Caco-2 (cell line): ENCODE measurements around the gene SCUBE1. TPM values are rescaled to one million over a fixed set of nuclear protein-coding genes. Genes with fewer than 3 reads are reported as not detected.

ENCODE experiments used
- Bru-seq: library from RNA; stranded (reverse); fragments of 400-500 nt; gene quantifications from one replicate; lab custom pipeline; 2021; lab: Mats Ljungman, UMichigan
- BruChase-seq, 2 experiments: library from RNA; stranded (reverse); fragments of 400-500 nt; gene quantifications; one replicate each; lab custom pipeline; 2021; lab: Mats Ljungman, UMichigan
- BruUV-seq: library from RNA; stranded (reverse); fragments of 400-500 nt; replicated peaks from 2 replicates; lab custom pipeline; 2021; lab: Mats Ljungman, UMichigan
- CTCF ChIA-PET: fragments of 300-600 bp; sonication (Branson Sonifier 250); formaldehyde crosslinking; loops from one replicate; lab custom pipeline; 2022; ENCODE audit warnings: antibody characterized with exemption; lab: Charles Lee
- POLR2A ChIA-PET: fragments of 300-600 bp; sonication (Branson Sonifier 250); formaldehyde crosslinking; loops from one replicate; lab custom pipeline; 2022; ENCODE audit warnings: antibody characterized with exemption; lab: Charles Lee
- DNase-seq, 2 experiments: peaks; one replicate each; pipeline versions ENCODE4 v3.0.0 to v3.0.0-alpha.2; 2020 to 2022
- H3K27me3 ChIP-seq: replicated peaks from 2 replicates; pipeline ENCODE4 v1.6.0; 2011; ENCODE audit warnings: low read length; ENCODE audit not compliant: control insufficient read depth, insufficient read depth
- H3K36me3 ChIP-seq: 2 replicates; pipeline ENCODE4 v1.5.1; 2011; ENCODE audit warnings: low read length; ENCODE audit not compliant: control insufficient read depth, insufficient read depth
- H3K4me1 ChIP-seq: fragments of 250-450 bp; sonication (Bioruptor Pico); 2 replicates; pipeline ENCODE4 v1.5.1; 2020; ENCODE audit warnings: mild to moderate bottlenecking
- H3K4me3 ChIP-seq: 2 replicates; pipeline ENCODE4 v1.5.1; 2011; ENCODE audit warnings: low read depth, mild to moderate bottlenecking, control low read depth, low read length
- H3K9me3 ChIP-seq: fragments of 250-450 bp; sonication (Bioruptor Pico); 2 replicates; pipeline ENCODE4 v1.5.1; 2020; ENCODE audit warnings: mild to moderate bottlenecking, moderate library complexity
- H3K27ac Mint-ChIP-seq: one replicate; pipeline ENCODE4 v1.8.0; 2022; ENCODE audit warnings: mixed read lengths; ENCODE audit not compliant: unreplicated experiment
- H3K27me3 Mint-ChIP-seq: one replicate; pipeline ENCODE4 v1.8.0; 2022; ENCODE audit warnings: mixed read lengths; ENCODE audit not compliant: insufficient read depth, unreplicated experiment
- H3K36me3 Mint-ChIP-seq: one replicate; pipeline ENCODE4 v1.8.0; 2022; ENCODE audit warnings: mild to moderate bottlenecking, mixed read lengths; ENCODE audit not compliant: insufficient read depth, unreplicated experiment
- H3K4me1 Mint-ChIP-seq: one replicate; pipeline ENCODE4 v1.8.0; 2022; ENCODE audit warnings: low read depth, mixed read lengths; ENCODE audit not compliant: unreplicated experiment
- H3K4me3 Mint-ChIP-seq: one replicate; pipeline ENCODE4 v1.8.0; 2022; ENCODE audit warnings: mild to moderate bottlenecking, moderate library complexity, mixed read lengths; ENCODE audit not compliant: unreplicated experiment
- H3K9me3 Mint-ChIP-seq: one replicate; pipeline ENCODE4 v1.8.0; 2022; ENCODE audit warnings: mixed read lengths; ENCODE audit not compliant: unreplicated experiment
- CTCF ChIP-seq, 2 experiments: fragments of 200-600 bp in 1 of 2; IDR thresholded peaks; 1 replicate in 1 of 2; 2 replicates in 1 of 2; pipeline versions ENCODE4 v1.5.1 to v1.8.0; 2011 to 2022; ENCODE audit warnings: antibody characterized with exemption in 1 of 2, control low read depth in 1 of 2, inconsistent platforms in 1 of 2, low read depth in 1 of 2, low read length in 1 of 2, mild to moderate bottlenecking in 1 of 2, moderate library complexity in 1 of 2; ENCODE audit not compliant: insufficient read depth in 1 of 2, severe bottlenecking in 1 of 2, unreplicated experiment in 1 of 2
- intact Hi-C: fragments of 100-400 bp; cut with micrococcal nuclease; formaldehyde crosslinking; loops from one replicate; pipeline ENCODE4 v1.10.0; 2022; ENCODE audit not compliant: unreplicated experiment
- long read RNA-seq: library from polyadenylated mRNA; stranded (forward); transcript quantifications from one replicate; pipeline ENCODE4 v2.0.0, GENCODE V29; 2022
- total RNA-seq: library from RNA; stranded (reverse); gene quantifications from 2 replicates; pipeline ENCODE4 v1.2.3, GENCODE V29; 2022

Gene SCUBE1
- not detected in 2 replicates for total RNA-seq
- percentile 3 among the genes with signal in this experiment for Bru-seq, nascent RNA
- percentile 0 among the genes with signal in this experiment for BruChase-seq, experiment 1, labeled RNA remaining after a 2-hour chase
- percentile 1 among the genes with signal in this experiment for BruChase-seq, experiment 2, labeled RNA remaining after a 6-hour chase
- long read RNA-seq = 0 reads

DNA sequence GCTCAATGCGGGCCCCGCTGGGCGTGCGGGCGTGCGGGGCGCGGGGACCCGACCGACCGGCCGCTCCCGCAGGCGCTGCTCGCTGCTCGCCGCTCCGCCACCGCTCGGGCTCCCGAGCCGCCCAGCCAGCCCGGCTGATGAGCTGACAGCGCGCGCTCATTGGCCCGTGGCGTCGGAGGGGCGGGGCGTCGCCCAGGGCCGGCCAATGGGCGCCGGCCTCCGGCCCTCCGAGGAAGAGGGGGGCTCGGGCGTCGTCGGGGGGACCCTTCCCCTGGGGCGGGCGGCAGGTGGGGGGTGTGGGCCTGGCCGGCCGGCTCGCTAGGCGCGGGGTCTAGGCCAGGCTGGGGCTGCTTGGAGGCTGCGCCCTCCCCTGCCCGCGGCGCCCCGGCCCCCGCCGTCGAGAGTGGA, at the start of gene SCUBE1:
Gene SCUBE1 (minus strand): TSS at position 111 of the 408 bp plus-strand sequence. CDS start 111 bp downstream, outside the sequence.
- TF ChIP-seq CTCF (IDR thresholded peaks at IDR 0.05; ENCODE audit: insufficient read depth in 1 of 2, low read depth in 1 of 2, low read length in 1 of 2, severe bottlenecking in 1 of 2, unreplicated experiment in 1 of 2) = no peak
- POLR2A ChIA-PET = no interaction called here

GRCh38 chr22:43392385-43392989, 49.3 kb upstream of the SCUBE1 start:
- Histone ChIP-seq H3K36me3 (no peaks in the 10 kb centered on the region), H3K4me1 (0 out of 2 replicates have a peak, but pooled peaks cover 4% of the 10 kb centered on the region), H3K4me3 (no peak overlapping the region), H3K9me3 (no peaks in the 10 kb centered on the region), H3K27me3 (no peaks in the 10 kb centered on the region)
- H3K36me3 Mint-ChIP-seq = no peaks in the 10 kb centered on the region
- H3K27me3 Mint-ChIP-seq = peaks cover 5% of the 10 kb centered on the region
- peaks cover 7% of the 10 kb centered on the region for H3K4me1 Mint-ChIP-seq
- intact Hi-C loops = no loop called here
- TF ChIP-seq CTCF (IDR thresholded peaks at IDR 0.05; ENCODE audit: insufficient read depth in 1 of 2, low read depth in 1 of 2, low read length in 1 of 2, severe bottlenecking in 1 of 2, unreplicated experiment in 1 of 2) = no peak
- POLR2A ChIA-PET = no interaction called here
- DNase-seq = no peak
- BruUV-seq = no TSS peak
- peak overlapping the region; percentile 16 for H3K27ac Mint-ChIP-seq
- CTCF ChIA-PET = interaction anchor here (0.6 kb wide), 1 partner anchor 965 kb away, joined by 4 read pairs; no protein-coding TSS in a partner anchor
- H3K9me3 Mint-ChIP-seq = no peaks in the 10 kb centered on the region
- no peak overlapping the region for H3K4me3 Mint-ChIP-seq

More for the DNA sequence above, at the start of gene SCUBE1:
- intact Hi-C loops = no loop called here
- Histone ChIP-seq H3K27me3 (peaks cover 1% of the 10 kb centered on the region), H3K4me1 (no peaks in the 10 kb centered on the region), H3K4me3 (no peak within 1 kb of the TSS), H3K36me3 (no peaks in the 10 kb centered on the region), H3K9me3 (no peaks in the 10 kb centered on the region)
- BruUV-seq = no TSS peak
- Mint-ChIP-seq H3K27ac (no peak within 1 kb of the TSS), H3K9me3 (no peaks in the 10 kb centered on the region), H3K4me3 (peak within 1 kb of the TSS; percentile 52), H3K27me3 (peaks cover 21% of the 10 kb centered on the region), H3K4me1 (peaks cover 12% of the 10 kb centered on the region), H3K36me3 (no peaks in the 10 kb centered on the region)
- DNase-seq = peak in 1 of 2 experiments; percentile 65
- CTCF ChIA-PET = interaction anchor here (0.6 to 5.6 kb wide), 2 partner anchors 14 to 71 kb away, joined by 3 to 99 read pairs; no protein-coding TSS in a partner anchor

- Mint-ChIP-seq H3K27me3 (peaks cover 6% of the 10 kb centered on the region), H3K27ac (no peak overlapping the region), H3K9me3 (no peaks in the 10 kb centered on the region), H3K4me1 (peaks cover 7% of the 10 kb centered on the region), H3K36me3 (no peaks in the 10 kb centered on the region), H3K4me3 (no peak overlapping the region)
- CTCF ChIA-PET = no interaction called here
- Histone ChIP-seq H3K27me3 (no peaks in the 10 kb centered on the region), H3K9me3 (no peaks in the 10 kb centered on the region), H3K36me3 (no peaks in the 10 kb centered on the region), H3K4me3 (no peak overlapping the region), H3K4me1 (0 out of 2 replicates have a peak, but pooled peaks cover 4% of the 10 kb centered on the region)
- intact Hi-C loops = no loop called here
- DNase-seq = no peak
- no TSS peak for BruUV-seq
- POLR2A ChIA-PET = no interaction called here
- no peak for TF ChIP-seq CTCF (IDR thresholded peaks at IDR 0.05; ENCODE audit: insufficient read depth in 1 of 2, low read depth in 1 of 2, low read length in 1 of 2, severe bottlenecking in 1 of 2, unreplicated experiment in 1 of 2)
Observed at GRCh38 chr22:43391306-43391705, 48.1 kb upstream of the SCUBE1 start.
